Measurements from ENCODE around the gene CIDEB.
A peak's percentile ranks its signal among the peaks of the same experiment; 100 is the strongest.

CIDEB gene

GRCh38 chr14:24312736-24313507 lies 5.1 kb upstream of the CIDEB start:
- no peak for DNase-seq (ENCODE audit: low spot score)

DNA sequence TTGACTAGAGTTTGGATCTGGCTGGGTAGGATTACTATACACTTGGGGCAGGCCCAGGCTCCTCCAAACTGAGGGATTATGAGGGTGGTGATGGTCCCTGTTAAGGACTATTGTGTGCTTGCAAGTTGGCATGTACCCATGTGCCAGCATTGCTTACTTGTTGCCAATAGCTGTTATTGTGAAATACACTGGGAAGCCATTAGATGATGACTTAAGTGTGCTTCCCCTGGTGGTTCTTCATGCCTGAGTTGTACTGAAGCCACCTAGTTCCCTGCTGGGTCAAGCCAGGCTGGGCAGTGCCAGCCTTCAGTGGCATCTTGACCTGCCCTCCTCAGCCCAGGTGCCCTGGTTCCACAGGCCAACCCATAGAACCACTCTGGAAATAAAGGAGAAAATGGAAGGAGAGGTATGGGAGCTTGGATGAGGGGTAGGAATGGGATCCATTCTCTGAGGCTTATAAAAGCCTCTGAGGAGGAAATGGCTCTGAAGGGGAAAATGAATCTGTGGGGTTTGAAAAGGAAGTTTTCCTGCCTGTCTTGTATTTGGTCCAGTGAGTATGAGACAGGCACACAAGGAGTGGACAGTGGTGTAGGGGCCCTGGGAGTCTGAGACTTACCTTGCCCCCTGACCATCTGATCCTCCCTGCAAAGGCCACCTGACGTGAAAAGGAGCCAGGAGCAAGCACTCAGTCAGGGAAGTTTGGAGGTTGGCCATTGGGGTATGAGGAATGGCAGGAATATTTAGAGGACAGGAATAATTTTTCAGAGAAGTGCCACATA lies 4.2 kb upstream of the CIDEB start:
- DNase-seq (ENCODE audit: low spot score): peak; percentile 31

DNA sequence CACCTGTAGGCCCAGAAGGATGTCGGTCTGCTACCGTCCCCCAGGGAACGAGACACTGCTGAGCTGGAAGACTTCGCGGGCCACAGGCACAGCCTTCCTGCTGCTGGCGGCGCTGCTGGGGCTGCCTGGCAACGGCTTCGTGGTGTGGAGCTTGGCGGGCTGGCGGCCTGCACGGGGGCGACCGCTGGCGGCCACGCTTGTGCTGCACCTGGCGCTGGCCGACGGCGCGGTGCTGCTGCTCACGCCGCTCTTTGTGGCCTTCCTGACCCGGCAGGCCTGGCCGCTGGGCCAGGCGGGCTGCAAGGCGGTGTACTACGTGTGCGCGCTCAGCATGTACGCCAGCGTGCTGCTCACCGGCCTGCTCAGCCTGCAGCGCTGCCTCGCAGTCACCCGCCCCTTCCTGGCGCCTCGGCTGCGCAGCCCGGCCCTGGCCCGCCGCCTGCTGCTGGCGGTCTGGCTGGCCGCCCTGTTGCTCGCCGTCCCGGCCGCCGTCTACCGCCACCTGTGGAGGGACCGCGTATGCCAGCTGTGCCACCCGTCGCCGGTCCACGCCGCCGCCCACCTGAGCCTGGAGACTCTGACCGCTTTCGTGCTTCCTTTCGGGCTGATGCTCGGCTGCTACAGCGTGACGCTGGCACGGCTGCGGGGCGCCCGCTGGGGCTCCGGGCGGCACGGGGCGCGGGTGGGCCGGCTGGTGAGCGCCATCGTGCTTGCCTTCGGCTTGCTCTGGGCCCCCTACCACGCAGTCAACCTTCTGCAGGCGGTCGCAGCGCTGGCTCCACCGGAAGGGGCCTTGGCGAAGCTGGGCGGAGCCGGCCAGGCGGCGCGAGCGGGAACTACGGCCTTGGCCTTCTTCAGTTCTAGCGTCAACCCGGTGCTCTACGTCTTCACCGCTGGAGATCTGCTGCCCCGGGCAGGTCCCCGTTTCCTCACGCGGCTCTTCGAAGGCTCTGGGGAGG lies 3.1 kb upstream of the CIDEB start, which contains the start of gene LTB4R:
TSS of gene LTB4R (plus strand) at position 857 of the 959 bp plus-strand sequence. CDS start 4,150 bp downstream, outside the sequence.
- DNase-seq (ENCODE audit: low spot score): peak; percentile 93

DNA sequence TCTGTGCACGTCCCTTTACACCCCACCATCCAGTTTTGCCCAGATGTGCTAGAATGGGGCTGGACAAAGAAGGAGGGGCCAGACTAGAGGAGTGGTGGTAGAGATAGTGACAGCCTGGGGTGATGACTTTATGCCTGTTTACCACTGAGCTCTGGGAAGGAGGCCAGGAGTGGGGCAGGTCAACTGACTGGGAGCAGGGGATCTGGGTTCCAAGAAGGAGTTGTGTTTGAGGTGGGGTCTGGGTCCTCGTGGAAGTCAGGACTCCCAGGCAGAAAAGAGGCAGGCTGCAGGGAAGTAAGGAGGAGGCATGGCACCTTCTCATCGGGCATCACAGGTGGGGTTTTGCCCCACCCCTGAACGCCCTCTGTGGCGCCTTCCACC lies 2.5 kb upstream of the CIDEB start:
- no peak for DNase-seq (ENCODE audit: low spot score)

DNA sequence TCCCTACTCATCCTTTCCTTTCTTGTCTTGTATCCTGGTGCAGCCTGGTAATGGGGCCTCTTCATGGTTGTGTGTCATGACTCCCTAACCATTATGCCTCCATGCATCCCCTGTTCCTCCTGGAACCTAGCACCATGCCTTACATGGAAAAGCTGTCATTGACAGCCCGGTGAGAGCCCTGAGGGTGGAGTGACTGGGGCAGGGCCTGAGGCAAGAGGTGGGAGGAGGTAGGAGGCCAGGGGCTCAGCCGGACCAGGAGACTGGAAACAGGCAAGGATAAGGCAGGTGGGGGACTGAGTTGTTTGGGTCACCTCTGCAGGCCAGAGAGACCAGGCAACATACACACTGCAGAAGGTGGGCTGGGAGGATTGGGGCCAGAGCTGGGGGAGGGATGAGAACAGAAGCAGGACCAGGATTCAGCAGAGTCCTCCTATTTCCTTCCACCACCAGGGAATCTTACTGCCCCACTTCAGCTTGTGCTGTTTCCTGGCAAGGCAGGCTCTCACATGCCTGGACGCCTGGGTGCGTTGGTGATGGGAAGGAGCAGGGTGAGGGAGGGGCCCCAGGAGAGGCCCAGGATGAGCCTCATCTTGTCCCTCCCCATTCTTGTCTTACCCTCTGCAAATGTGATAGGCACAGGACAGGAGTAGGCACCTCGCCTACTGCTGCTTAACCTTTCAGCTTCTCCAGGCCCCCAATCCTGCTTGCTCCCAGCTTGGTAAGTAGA lies 1.9 kb upstream of the CIDEB start, which contains the start of gene LTB4R2:
TSS of gene LTB4R2 (plus strand) at position 603 of the 727 bp plus-strand sequence. CDS start 525 bp downstream, outside the sequence.
- no peak for DNase-seq (ENCODE audit: low spot score)

- DNase-seq (ENCODE audit: low spot score): no peak
Observed at GRCh38 chr14:24308342-24309124, 756 bp upstream of the CIDEB start.

DNA sequence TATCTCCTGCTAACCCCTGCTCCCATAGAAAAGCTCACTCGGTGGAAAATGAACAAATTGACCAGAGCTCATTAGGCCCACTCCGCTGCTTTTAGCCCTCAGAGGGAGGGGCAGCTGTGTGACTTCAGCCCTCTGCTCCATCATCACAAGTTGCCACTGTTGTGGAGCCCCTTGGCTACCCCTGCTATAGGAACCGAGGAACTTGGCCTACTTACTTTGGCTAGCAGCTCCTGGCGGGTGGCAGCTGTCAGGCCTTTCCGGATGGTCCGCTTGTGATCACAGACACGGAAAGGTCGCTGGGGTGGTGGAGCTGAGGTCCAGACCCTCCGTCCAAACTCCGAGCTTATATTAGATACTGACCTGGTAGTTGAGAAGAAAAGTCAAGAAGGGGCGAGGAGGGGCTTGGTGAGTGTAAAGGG lies 612 bp downstream of the CIDEB start:
- no peak for DNase-seq (ENCODE audit: low spot score)

GRCh38 chr14:24304019-24304387 lies 3.8 kb downstream of the CIDEB start:
- no peak for DNase-seq (ENCODE audit: low spot score)

GRCh38 chr14:24300326-24300980 lies 7.3 kb downstream of the CIDEB start:
- DNase-seq (ENCODE audit: low spot score): no peak

GRCh38 chr14:24299255-24300191 lies 8.3 kb downstream of the CIDEB start, which contains the start of the genes DHRS1 and NOP9:
TSS of gene DHRS1 (minus strand) at chr14:24299780. CDS start at chr14:24299106, 674 bp downstream.
TSS of gene NOP9 (plus strand) at chr14:24299850. CDS start at chr14:24299955, 105 bp downstream.
- DNase-seq (ENCODE audit: low spot score): peak; percentile 97

DNA sequence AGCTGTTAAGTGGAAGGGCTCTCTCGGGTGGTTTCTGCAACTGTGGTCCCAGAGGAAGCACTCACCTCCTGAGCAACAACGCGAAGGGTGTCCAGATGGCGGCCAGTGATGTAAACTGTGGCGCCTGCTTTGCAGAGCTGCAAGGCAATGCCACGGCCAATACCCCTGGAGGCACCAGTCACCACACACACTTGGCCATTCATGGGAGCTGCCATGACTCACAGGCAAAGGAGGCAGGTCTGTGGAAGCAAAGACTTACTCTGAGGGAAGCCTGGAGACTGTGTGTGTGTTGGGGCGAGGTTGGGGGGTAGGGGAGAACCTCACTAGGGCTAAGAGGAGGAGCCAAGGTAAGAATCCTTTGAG lies 8.9 kb downstream of the CIDEB start:
- DNase-seq (ENCODE audit: low spot score): peak; percentile 79

DNA sequence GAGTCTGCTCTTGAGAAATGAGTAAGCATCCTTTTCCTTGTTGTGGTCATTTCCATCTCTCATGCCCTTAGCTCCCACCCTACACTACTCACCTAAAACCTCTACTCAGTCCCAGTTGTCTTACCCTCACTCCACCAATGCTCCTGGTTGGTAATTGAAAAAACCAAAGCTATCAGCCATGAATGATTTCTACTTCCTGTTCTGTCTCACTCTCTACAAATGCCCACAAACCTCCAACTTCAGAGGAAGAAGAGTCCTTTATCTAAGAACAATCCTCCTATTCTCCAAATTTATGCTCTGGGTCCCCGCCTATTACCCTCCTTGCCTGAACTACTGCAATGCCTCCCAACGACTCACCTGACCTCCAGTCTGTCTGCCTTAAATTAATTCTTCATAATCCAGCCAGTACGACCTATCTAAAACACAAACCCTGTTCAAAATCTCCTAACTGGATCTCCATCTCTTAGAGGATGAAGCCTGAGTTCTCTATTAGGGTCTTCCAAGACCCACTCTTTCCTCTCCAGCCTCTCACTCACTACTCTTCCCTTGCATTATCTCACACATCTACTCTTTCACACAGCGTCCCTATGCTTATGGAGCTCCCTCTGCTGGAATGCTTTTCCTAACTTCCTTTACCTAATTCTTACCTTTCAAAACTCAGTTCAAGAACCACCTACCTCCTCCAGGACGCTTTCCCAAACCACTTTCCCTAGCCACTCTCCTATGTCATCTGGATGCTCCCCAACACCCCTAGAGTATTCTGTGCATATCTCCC lies 10.4 kb downstream of the CIDEB start:
- DNase-seq (ENCODE audit: low spot score): no peak

DNA sequence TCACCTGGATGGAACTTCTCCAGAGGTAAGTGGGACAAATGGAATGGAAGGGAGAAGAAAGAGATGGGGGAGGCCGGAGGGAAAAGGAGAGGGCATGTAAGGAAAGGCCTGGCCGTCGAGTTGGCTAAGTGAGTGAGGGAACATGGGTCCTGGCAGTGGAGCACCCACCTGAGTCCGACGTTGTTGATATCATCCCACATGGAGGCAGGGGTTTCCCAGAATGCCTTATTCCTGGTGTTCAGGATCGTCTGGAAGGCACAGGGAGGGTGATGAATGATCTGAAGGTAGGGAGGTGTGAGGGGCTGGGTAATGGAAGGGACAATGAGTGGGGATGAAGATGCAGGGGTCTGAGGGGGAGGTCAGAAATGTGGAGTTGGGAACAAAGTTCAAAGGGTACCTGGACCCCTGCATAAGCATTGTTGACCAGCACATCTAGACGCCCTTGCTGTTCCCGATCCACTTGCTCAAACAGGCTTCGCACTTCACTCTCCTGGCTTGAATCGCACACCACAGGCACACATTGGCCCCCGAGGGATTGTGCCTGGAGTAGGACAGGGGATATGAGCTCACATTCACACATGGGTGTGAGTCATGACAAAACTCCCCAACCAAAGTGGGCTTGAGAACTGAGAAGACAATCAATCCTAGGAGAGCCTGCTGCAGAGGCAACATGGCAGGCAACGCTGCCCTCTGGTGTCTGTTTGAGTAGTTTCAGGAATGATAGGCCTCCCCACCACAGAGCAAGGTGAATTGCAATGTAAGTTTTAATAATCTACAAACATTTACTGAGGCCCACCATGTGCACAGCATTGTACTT lies 11.2 kb downstream of the CIDEB start:
- peak; percentile 90 for DNase-seq (ENCODE audit: low spot score)

- DNase-seq (ENCODE audit: low spot score): no peak
Observed at GRCh38 chr14:24293525-24293924, 14.3 kb downstream of the CIDEB start.

GRCh38 chr14:24292118-24292807 lies 15.5 kb downstream of the CIDEB start:
- DNase-seq (ENCODE audit: low spot score): no peak

GRCh38 chr14:24291446-24292117 lies 16.2 kb downstream of the CIDEB start:
- DNase-seq (ENCODE audit: low spot score): no peak

Measured in AG20443 (cell line).